Measurements from ENCODE around the gene OBP2B. TPM values are rescaled to one million over a fixed set of nuclear protein-coding genes. Genes with fewer than 3 reads are reported as not detected.
A peak's percentile ranks its signal among the peaks of the same experiment; 100 is the strongest.

Gene OBP2B
- total and polyA plus RNA-seq, 9 of the 15 experiments (the other 6 are each of a cell fraction or from before 2014, with no cell fraction given): not detected

DNA sequence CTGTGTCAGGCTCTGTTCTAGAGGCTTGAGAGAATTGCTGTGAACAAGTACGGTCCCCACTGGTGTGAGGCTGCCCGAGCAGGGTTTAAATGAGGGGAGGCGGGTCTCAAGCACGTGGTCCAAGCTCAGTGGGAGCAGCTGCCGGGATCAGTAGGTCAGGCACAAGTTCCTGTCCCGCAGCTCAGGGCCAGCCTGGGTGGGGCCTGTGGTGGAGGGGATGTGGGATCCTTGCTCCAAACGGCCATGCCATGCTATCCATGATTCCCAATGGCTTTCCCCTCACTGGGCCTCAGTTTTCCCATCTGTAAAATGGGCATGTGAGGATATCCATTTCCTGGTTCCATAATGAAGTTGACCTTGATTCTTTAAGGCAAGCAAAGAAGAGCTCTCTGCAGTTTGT is 17.1 kb downstream of the OBP2B start:
- Histone ChIP-seq H3K79me2 (ENCODE audit: control insufficient read depth, insufficient read depth, low read length) (no peaks in the 10 kb centered on the region), H2AFZ (ENCODE audit: low read depth, low read length) (no peak overlapping the region), H3K9me1 (ENCODE audit: control insufficient read depth, insufficient read depth, low read length) (no peaks in the 10 kb centered on the region), H3K36me3 (ENCODE audit: control insufficient read depth, insufficient read depth, low read length) (no peaks in the 10 kb centered on the region), H3K4me2 (ENCODE audit: insufficient read depth, low read length) (no peak overlapping the region), H3K4me3 (no peak overlapping the region), H3K27me3 (ENCODE audit: control insufficient read depth in 2 of 2, insufficient read depth in 2 of 2, low read length in 2 of 2) (peaks cover 34 to 41% of the 10 kb centered on the region in 2 experiments), H4K20me1 (replicated peaks; ENCODE audit: control insufficient read depth, insufficient read depth, low read length) (no peaks in the 10 kb centered on the region), H3K27ac (ENCODE audit: extremely low read depth, low read depth, low read length) (no peak overlapping the region), H3K4me1 (replicated peaks in 1 of 2; ENCODE audit: control insufficient read depth in 2 of 2, insufficient read depth in 2 of 2, low read length in 2 of 2) (peaks cover 0 to 15% of the 10 kb centered on the region in 2 experiments; a peak in 2 of 5 replicates), H3K9ac (ENCODE audit: insufficient read depth in 1 of 2, low read depth in 2 of 2, low read length in 2 of 2) (no peak overlapping the region), H3K9me3 (replicated peaks; ENCODE audit: control insufficient read depth, insufficient read depth, low read depth, low read length) (no peaks in the 10 kb centered on the region)
- no TSS peak for BruUV-seq (replicated peaks)
- WGBS (ENCODE audit: insufficient coverage, low coverage, missing lambda C conversion rate): 5% methylated on average over 7 of the region's 7 CpGs
- CTCF ChIA-PET (ENCODE audit: low intra/inter-chr PET ratio): no interaction called here
- intact Hi-C loops (cut with micrococcal nuclease): no loop called here
- in situ Hi-C loops (cut with MboI): no loop called here
- POLR2A ChIA-PET: interaction anchor here (0.9 kb wide), 1 partner anchor 73 kb away, joined by 3 read pairs; no protein-coding TSS in a partner anchor
- ATAC-seq (no peak), DNase-seq (ENCODE audit: extremely low read depth in 1 of 4, low spot score in 3 of 4) (peak in 1 of 4 experiments; percentile 7), FAIRE-seq (no peak)
- TF ChIP-seq RBM25 (IDR thresholded peaks at IDR 0.05; ENCODE audit: low read depth, low read length, severe bottlenecking) (peak; percentile 66), RBBP5 (IDR thresholded peaks at IDR 0.05; ENCODE audit: borderline replicate concordance, insufficient read depth, low read length, poor library complexity, severe bottlenecking) (no peak), CHCHD3 (CRISPR knock-in tag; IDR thresholded peaks at IDR 0.05) (no peak), ZNF134 (CRISPR knock-in tag; conservative IDR thresholded peaks at IDR 0.05) (no peak), CREB5 (CRISPR knock-in tag; IDR thresholded peaks at IDR 0.05) (no peak), MGA (IDR thresholded peaks at IDR 0.05) (no peak), ARNT (IDR thresholded peaks at IDR 0.05) (no peak), FOXJ3 (CRISPR knock-in tag; IDR thresholded peaks at IDR 0.05) (no peak), NR1H2 (CRISPR knock-in tag; IDR thresholded peaks at IDR 0.05) (no peak), CBFB (CRISPR knock-in tag; IDR thresholded peaks at IDR 0.05) (no peak), CBX1 (IDR thresholded peaks at IDR 0.05; ENCODE audit: low read depth) (0 out of 2 replicates have a peak, but pooled peaks have one; percentile 75)

Data from K562 (cell line).